ENCODE data around the gene LEMD3.

Gene LEMD3

GRCh38 chr12:65155784-65156183, 13.6 kb upstream of the LEMD3 start:
- TF ChIP-seq SIN3A (IDR thresholded peaks at IDR 0.05; ENCODE audit: borderline replicate concordance, insufficient read depth, low read length) (no peak), POLR2AphosphoS5 (IDR thresholded peaks at IDR 0.05; ENCODE audit: low read depth, low read length) (0 out of 2 replicates have a peak, but pooled peaks have one; percentile 17)

GRCh38 chr12:65156366-65156841, 13.0 kb upstream of the LEMD3 start:
- TF ChIP-seq SIN3A (IDR thresholded peaks at IDR 0.05; ENCODE audit: borderline replicate concordance, insufficient read depth, low read length) = no peak
- TF ChIP-seq TAF1 (IDR thresholded peaks at IDR 0.05; ENCODE audit: borderline replicate concordance, insufficient read depth, low read length) = no peak
- TF ChIP-seq REST (IDR thresholded peaks at IDR 0.05; ENCODE audit: insufficient read depth in 1 of 2, low read depth in 2 of 2, low read length in 2 of 2) = no peak
- no peak for TF ChIP-seq FOXP2 (optimal IDR thresholded peaks at IDR 0.05; ENCODE audit: borderline replicate concordance, extremely low read depth, extremely low read length, insufficient read depth)
- no peak for TF ChIP-seq POLR2AphosphoS5 (IDR thresholded peaks at IDR 0.05; ENCODE audit: low read depth, low read length)

- TF ChIP-seq POLR2AphosphoS5 (IDR thresholded peaks at IDR 0.05; ENCODE audit: low read depth, low read length) (no peak), SIN3A (IDR thresholded peaks at IDR 0.05; ENCODE audit: borderline replicate concordance, insufficient read depth, low read length) (no peak), FOXP2 (optimal IDR thresholded peaks at IDR 0.05; ENCODE audit: borderline replicate concordance, extremely low read depth, extremely low read length, insufficient read depth) (no peak), TAF1 (IDR thresholded peaks at IDR 0.05; ENCODE audit: borderline replicate concordance, insufficient read depth, low read length) (no peak), REST (IDR thresholded peaks at IDR 0.05; ENCODE audit: insufficient read depth in 1 of 2, low read depth in 2 of 2, low read length in 2 of 2) (no peak)
Observed at GRCh38 chr12:65157091-65157490, 12.3 kb upstream of the LEMD3 start.

- TF ChIP-seq FOXP2 (optimal IDR thresholded peaks at IDR 0.05; ENCODE audit: borderline replicate concordance, extremely low read depth, extremely low read length, insufficient read depth) = no peak
- TF ChIP-seq SIN3A (IDR thresholded peaks at IDR 0.05; ENCODE audit: borderline replicate concordance, insufficient read depth, low read length) = no peak
- TF ChIP-seq POLR2AphosphoS5 (IDR thresholded peaks at IDR 0.05; ENCODE audit: low read depth, low read length) = no peak
- no peak for TF ChIP-seq TAF1 (IDR thresholded peaks at IDR 0.05; ENCODE audit: borderline replicate concordance, insufficient read depth, low read length)
- TF ChIP-seq REST (IDR thresholded peaks at IDR 0.05; ENCODE audit: insufficient read depth in 1 of 2, low read depth in 2 of 2, low read length in 2 of 2) = no peak
Observed at GRCh38 chr12:65162609-65163008, 6.8 kb upstream of the LEMD3 start.

GRCh38 chr12:65164244-65164643, 5.1 kb upstream of the LEMD3 start:
- TF ChIP-seq POLR2AphosphoS5 (IDR thresholded peaks at IDR 0.05; ENCODE audit: low read depth, low read length) = no peak
- TF ChIP-seq SIN3A (IDR thresholded peaks at IDR 0.05; ENCODE audit: borderline replicate concordance, insufficient read depth, low read length) = no peak
- no peak for TF ChIP-seq TAF1 (IDR thresholded peaks at IDR 0.05; ENCODE audit: borderline replicate concordance, insufficient read depth, low read length)
- TF ChIP-seq FOXP2 (optimal IDR thresholded peaks at IDR 0.05; ENCODE audit: borderline replicate concordance, extremely low read depth, extremely low read length, insufficient read depth) = no peak
- TF ChIP-seq REST (IDR thresholded peaks at IDR 0.05; ENCODE audit: insufficient read depth in 1 of 2, low read depth in 2 of 2, low read length in 2 of 2) = no peak
